HuH-7.5 (cell line): ENCODE results near the gene HDAC4.
"Not testable (repeated sequence)": the region's sequence is repeated elsewhere in the genome, so short reads cannot be mapped to it uniquely, and the experiment has no call there.

Source experiments
- DNase-seq: peaks from one replicate; pipeline ENCODE4 v3.0.0; 2011; ENCODE audit warnings: low spot score

The HDAC4 gene

DNA sequence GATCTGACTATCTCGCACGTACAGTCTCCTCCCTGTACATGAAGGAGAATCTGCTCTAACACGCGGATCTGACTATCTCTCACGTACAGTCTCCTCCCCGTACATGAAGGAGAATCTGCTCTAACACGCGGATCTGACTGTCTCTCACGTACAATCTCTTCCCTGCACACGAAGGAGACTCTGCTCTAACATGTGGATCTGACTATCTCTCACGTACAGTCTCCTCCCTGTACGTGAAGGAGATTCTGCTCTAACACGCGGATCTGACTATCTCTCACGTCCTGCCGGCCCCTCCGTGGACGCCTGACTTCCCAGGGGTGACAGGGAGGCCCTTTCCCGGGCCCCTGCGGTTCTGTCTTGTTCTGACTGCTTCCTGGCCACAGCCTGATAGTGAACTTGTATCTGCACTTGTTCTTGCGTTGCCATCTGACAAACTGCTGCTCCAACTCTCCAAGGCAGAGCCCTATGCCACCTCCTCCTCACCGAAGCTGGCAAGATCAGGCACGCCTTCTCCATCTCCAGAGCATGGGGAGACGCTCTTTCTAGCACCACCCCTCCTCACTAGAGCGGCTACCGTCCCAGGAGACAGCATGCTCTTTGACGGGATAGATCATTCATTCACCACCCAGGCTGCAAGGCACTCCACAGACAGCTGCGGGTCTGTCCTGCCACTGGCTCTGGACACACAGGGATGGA is 314.3 kb downstream of the HDAC4 start:
- DNase-seq, result no peak

- DNase-seq, result no peak
Observed at GRCh38 chr2:239085201-239085992, 315.4 kb downstream of the HDAC4 start.

DNA sequence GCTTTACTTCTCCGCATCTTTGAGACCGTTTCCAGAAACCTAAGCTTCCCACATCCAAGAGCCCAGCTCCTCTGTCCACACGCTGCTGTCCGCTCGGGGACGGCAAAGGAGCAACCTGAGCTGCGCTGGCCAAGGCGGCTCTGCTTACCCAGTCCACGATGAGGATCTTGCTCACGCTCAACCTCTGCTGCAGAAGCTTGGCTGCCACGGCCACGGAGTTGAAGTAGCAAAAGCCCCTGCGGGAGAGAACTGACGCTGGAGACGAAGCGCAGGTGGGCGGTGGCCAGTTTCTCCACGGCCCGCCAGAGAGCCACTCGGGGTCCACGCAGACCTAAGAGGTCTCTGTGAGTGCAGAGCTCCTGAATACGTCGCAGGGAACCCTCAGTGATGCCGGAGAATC is 316.8 kb downstream of the HDAC4 start:
- DNase-seq, result no peak

- no peak for DNase-seq
Observed at GRCh38 chr2:239082425-239082824, 318.4 kb downstream of the HDAC4 start.

- no peak for DNase-seq
Observed at GRCh38 chr2:239081622-239082021, 319.2 kb downstream of the HDAC4 start.

- no peak for DNase-seq
Observed at GRCh38 chr2:239081046-239081445, 319.8 kb downstream of the HDAC4 start.

- no peak for DNase-seq
Observed at GRCh38 chr2:239079671-239080294, 321.0 kb downstream of the HDAC4 start.

- no peak for DNase-seq
Observed at GRCh38 chr2:239078128-239078924, 322.5 kb downstream of the HDAC4 start.

DNA sequence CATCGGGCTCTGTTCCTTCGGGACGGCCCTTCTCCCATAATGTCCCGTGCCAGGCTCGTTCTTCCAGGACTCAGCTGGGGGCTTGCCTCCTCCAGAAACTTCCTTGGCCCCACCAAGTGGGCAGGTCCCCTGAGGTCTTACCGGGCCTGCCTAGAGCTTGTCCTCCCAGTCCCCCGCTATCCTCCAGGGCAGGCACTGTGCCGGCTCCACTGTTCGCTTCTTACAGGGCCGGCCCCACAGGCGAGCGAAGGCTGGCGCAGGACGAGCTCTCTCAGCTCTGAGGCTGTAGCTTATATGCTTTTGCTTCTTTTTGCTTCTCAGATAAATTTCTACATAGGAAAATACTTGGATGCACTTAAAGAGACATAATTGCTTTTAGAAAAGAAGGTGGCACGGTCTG is 323.6 kb downstream of the HDAC4 start:
- DNase-seq, result no peak

- no peak for DNase-seq
Observed at GRCh38 chr2:239075918-239076758, 324.7 kb downstream of the HDAC4 start.

- DNase-seq, result no peak
Observed at GRCh38 chr2:239073745-239074530, 326.9 kb downstream of the HDAC4 start.

DNA sequence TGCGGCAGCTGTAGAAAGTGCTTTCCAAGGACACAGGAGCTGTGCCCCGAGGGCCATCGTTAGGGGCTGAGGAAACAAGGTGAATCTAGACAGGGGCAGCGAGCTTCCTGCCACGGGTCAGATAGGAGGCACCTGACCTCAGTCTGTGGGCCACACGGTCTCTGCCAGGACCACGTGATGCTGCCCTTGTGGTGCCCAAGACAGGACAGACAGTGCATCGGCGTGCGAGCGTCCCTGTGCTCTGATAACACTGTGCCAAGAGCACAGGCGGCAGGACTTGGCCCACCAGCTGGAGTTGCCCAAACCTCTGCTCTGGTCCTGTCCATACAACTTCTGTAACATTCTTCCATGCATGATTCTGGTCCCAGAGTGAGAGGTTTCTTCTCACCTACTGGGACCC is 327.6 kb downstream of the HDAC4 start:
- no peak for DNase-seq

- DNase-seq, result no peak
Observed at GRCh38 chr2:239072786-239073185, 328.0 kb downstream of the HDAC4 start.

GRCh38 chr2:239070466-239070865 is 330.4 kb downstream of the HDAC4 start:
- DNase-seq, result no peak

GRCh38 chr2:239069362-239070333 is 331.2 kb downstream of the HDAC4 start:
- not testable (repeated sequence) for DNase-seq

DNA sequence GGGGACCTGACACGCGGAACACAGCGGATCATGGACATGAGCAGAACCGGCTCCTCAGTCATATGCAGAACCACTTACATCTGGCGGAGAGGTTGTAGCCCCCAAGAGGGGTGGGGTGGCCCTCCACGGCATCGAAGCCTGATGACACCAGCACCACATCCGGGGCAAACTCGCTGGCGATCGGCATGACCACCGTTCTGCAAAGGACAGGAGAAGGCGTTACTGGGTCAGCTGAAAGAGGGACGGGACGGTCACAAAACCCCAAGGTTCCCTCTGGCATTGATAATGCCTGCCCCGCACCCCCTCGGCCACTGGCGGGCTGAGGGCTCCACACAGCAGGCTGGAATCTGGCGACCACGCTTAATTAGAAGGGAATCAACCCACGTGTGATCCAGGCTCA is 332.4 kb downstream of the HDAC4 start:
- no peak for DNase-seq

DNA sequence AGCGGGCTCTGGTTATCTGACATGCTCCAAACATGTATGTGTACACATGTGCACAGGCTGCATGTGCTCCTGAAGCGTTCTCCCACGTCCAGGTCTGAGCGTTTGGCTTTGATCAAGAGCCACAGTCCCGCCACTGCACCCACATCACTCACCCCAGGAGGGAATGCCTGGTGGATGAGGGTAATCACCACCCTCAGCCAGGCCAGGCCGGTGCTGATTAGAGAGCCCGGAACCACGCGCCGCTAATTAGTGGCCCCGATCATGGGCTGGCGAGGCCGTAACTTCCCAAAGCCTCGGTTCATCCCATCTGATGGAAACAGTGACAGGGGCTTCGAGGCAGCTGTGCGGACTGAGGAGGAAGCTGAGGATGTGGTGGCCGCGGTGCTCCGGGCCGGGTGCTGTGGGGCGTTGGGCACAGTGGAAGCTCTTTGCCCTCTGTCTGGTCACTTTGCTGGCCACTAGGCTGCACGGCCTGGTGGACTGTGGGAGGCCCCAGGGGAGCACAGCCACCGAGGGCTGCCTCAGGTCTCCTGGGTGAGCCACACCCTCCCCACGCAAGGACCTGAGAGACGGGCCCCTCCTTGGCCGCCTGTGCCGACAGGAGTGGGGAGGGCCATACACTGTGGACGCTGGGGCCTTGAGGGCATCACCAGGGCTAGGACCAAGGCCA is 333.5 kb downstream of the HDAC4 start:
- DNase-seq, result no peak

- DNase-seq, result no peak
Observed at GRCh38 chr2:239066597-239066996, 334.2 kb downstream of the HDAC4 start.

DNA sequence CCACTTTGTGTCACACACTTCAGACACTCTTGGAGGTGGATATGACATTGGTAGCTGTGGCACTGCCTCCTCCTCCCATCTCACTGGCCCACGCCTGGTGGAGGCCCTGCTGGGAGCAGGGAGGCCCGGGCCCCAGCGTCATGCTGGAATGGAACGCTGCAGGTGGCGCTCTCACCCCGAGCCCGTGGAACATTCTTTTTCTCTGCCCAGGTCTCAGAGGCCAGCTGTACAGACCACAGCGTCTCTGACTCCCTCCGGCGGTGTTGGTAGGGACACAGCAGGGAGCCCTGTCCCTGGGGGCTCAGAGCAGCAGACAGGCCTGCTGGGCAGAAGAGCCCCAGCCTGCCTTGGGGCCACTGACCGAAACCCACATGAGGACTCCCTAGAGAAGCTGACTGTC is 334.9 kb downstream of the HDAC4 start:
- no peak for DNase-seq
